GM13977 (cell line): ENCODE measurements around the gene ACKR4.
A peak's percentile ranks its signal among the peaks of the same experiment; 100 is the strongest.

Experiments used
- DNase-seq: peaks from one replicate; pipeline ENCODE4 v3.0.0; 2012; ENCODE audit warnings: low spot score
- CTCF ChIP-seq: IDR thresholded peaks from 2 replicates; pipeline ENCODE4 v1.5.1; 2012; ENCODE audit warnings: mild to moderate bottlenecking, control low read depth; ENCODE audit not compliant: insufficient read depth; ENCODE audit errors: extremely low read depth, missing control alignments
- in situ Hi-C: fragments of 300-500 bp; cut with MboI; formaldehyde crosslinking; loops from one replicate; pipeline ENCODE4 v1.12.0; 2022; ENCODE audit warnings: low sequenced_read_pairs, low pct_unique_long_range_greater_than_20kb, mixed read lengths, inconsistent platforms; ENCODE audit not compliant: unreplicated experiment

ACKR4 gene

GRCh38 chr3:132650153-132650552 is 53.1 kb downstream of the ACKR4 start:
- TF ChIP-seq CTCF = no peak
- DNase-seq = peak; percentile 11
- in situ Hi-C loops = loop anchor here (5.0 kb wide), 1 partner anchor 113 kb away; no protein-coding TSS in a partner anchor
